Measurements from ENCODE around the gene ANKS1A. TPM values are rescaled to one million over a fixed set of nuclear protein-coding genes. Genes with fewer than 3 reads are reported as not detected.

The ANKS1A gene
- total and polyA plus RNA-seq, 12 donors = 7.1 to 36.3 (median 29.9) TPM

DNA sequence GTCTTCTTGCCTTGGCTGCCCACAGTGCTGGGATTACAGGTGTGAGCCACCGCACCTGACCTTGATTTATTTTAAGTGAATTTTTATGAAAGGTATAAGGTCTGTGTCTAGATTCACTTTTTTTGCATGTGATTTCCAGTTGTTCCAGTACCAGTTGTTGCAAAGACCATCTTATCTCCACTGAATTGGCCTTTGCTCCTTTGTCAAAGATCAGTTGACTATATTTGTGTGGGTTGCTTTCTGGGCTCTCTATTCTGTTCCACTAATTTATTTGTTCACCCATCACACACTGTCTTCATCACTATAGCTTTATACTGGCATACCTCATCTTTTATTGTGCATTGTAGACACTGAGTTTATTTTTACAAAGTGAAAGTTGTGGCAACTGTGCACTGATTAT is 56.3 kb downstream of the ANKS1A start:
- DNase-seq (no peak), ATAC-seq (no peak)
- no peak overlapping the region for H3K4me3 ChIP-seq
- TF ChIP-seq, protein P1, sequence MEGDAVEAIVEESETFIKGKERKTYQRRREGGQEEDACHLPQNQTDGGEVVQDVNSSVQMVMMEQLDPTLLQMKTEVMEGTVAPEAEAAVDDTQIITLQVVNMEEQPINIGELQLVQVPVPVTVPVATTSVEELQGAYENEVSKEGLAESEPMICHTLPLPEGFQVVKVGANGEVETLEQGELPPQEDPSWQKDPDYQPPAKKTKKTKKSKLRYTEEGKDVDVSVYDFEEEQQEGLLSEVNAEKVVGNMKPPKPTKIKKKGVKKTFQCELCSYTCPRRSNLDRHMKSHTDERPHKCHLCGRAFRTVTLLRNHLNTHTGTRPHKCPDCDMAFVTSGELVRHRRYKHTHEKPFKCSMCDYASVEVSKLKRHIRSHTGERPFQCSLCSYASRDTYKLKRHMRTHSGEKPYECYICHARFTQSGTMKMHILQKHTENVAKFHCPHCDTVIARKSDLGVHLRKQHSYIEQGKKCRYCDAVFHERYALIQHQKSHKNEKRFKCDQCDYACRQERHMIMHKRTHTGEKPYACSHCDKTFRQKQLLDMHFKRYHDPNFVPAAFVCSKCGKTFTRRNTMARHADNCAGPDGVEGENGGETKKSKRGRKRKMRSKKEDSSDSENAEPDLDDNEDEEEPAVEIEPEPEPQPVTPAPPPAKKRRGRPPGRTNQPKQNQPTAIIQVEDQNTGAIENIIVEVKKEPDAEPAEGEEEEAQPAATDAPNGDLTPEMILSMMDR (IDR thresholded peaks at IDR 0.05) = no peak
- no peaks in the 10 kb centered on the region for H3K9me3 ChIP-seq
- H3K27me3 ChIP-seq = no peaks in the 10 kb centered on the region
- 98 to 100% methylated on average over 1 of the region's 1 CpG for WGBS, 2 donors
- H3K4me1 ChIP-seq = peaks cover 0 to 10% (median 1%) of the 10 kb centered on the region in 9 donors
- no peak overlapping the region for H3K27ac ChIP-seq
- intact Hi-C loops (cut with DNase I) = no loop called here
- no peaks in the 10 kb centered on the region for H3K36me3 ChIP-seq

- no peak overlapping the region for H3K27ac ChIP-seq
- intact Hi-C loops (cut with DNase I) = no loop called here
- DNase-seq (no peak), ATAC-seq (no peak)
- TF ChIP-seq, protein P1 (IDR thresholded peaks at IDR 0.05) = no peak
- 93 to 95% methylated on average over 1 of the region's 1 CpG for WGBS, 2 donors
- H3K4me1 ChIP-seq = peaks cover 0 to 11% (median 0%) of the 10 kb centered on the region in 9 donors
- H3K9me3 ChIP-seq = no peaks in the 10 kb centered on the region
- no peaks in the 10 kb centered on the region for H3K36me3 ChIP-seq
- no peak overlapping the region for H3K4me3 ChIP-seq
- H3K27me3 ChIP-seq = no peaks in the 10 kb centered on the region
These were observed 58.5 kb downstream of the ANKS1A start for GRCh38 chr6:34947561-34947960.

DNA sequence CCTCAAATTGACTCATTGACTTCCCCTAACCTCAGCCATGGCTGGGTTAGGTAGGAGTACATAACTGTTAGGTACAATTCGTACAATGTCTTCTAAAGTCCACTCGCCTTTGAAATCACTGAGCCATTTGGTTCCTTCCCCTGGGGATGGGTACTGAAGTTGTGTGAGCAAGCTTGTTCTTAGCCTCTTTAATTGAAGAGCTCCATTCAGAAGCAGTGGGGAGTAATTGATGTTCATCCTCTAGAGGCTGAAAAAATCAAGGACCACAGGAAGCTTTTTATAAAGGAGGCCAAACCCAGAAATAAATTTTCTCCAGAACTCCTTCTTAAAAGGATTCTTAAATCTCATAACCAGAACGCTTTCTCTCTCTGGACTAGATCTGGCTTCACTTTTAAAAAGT is 60.6 kb downstream of the ANKS1A start:
- Histone ChIP-seq H3K4me3 (no peak overlapping the region), H3K27ac (no peak overlapping the region), H3K36me3 (no peaks in the 10 kb centered on the region), H3K4me1 (peaks cover 0 to 23% (median 18%) of the 10 kb centered on the region in 9 donors), H3K9me3 (no peaks in the 10 kb centered on the region), H3K27me3 (no peaks in the 10 kb centered on the region)
- 92 to 94% methylated on average over 3 of the region's 3 CpGs for WGBS, 2 donors
- DNase-seq (no peak), ATAC-seq (no peak)
- intact Hi-C loops (cut with DNase I) = no loop called here
- TF ChIP-seq, protein P1 (IDR thresholded peaks at IDR 0.05) = no peak

- intact Hi-C loops (cut with DNase I) = no loop called here
- H3K27ac ChIP-seq = no peak overlapping the region
- no peak overlapping the region for H3K4me3 ChIP-seq
- no peaks in the 10 kb centered on the region for H3K27me3 ChIP-seq
- WGBS, 2 donors = 92 to 94% methylated on average over 5 of the region's 5 CpGs
- no peak for DNase-seq
- ATAC-seq = no peak
- TF ChIP-seq, protein P1 (IDR thresholded peaks at IDR 0.05) = no peak
- H3K4me1 ChIP-seq = peaks cover 0 to 36% (median 28%) of the 10 kb centered on the region in 9 donors
- no peaks in the 10 kb centered on the region for H3K9me3 ChIP-seq
- no peaks in the 10 kb centered on the region for H3K36me3 ChIP-seq
These were observed 61.8 kb downstream of the ANKS1A start for GRCh38 chr6:34950849-34951248.
